Sigmoid colon (tissue), 4 donors: ENCODE results near the gene ADAMTSL2.

Source experiments
- EP300 ChIP-seq, 4 donors: sonication (generic); formaldehyde crosslinking; IDR thresholded peaks; one replicate each; pipeline ENCODE4 v1.6.1; 2017; ENCODE audit warnings: antibody characterized with exemption in 4 of 4
- TF ChIP-seq, protein P1 (sequence below), 4 experiments: fragments of 450-650 bp in 3 of 4; fragments of 200-600 bp in 1 of 4; IDR thresholded peaks; one replicate each; pipeline ENCODE4 v1.5.1; 2016 to 2019; ENCODE audit warnings: antibody characterized with exemption in 4 of 4, mild to moderate bottlenecking in 3 of 4, moderate library complexity in 2 of 4

DNA sequence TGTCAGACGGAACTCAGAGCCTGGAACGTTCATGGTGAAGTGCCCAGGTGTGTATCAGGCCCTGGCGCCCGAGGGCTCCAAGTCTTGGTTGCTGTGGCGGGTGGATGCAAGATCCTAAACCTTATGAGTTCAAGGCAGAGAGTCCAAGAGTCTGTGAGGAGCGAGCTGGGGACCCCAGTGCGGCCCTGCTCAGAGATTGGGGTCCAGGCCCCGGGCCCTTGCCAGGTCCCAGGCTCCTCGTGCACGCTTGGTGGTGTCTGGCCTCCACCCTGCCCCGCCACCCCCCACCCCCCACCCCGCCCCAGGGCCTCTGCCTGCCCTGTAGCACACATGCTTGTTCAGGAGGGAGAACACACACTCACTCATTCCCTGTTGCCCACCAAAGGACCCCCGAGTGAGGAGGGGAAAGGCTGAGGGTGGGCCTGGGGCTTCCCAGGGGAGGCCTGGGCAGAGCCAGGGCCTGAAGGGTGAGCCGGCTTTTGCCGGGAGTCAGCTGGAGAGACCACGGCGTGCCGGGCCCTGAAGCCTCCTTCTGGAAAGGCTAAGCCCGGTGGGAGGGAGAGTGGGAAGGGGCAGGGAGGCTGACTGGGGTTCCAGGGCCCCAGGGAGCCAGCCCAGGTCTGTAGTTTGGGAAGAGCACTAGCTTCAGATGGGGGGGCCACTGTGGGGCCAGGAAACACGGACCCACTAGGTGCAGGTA is 37.5 kb downstream of the ADAMTSL2 start:
- TF ChIP-seq, protein P1, sequence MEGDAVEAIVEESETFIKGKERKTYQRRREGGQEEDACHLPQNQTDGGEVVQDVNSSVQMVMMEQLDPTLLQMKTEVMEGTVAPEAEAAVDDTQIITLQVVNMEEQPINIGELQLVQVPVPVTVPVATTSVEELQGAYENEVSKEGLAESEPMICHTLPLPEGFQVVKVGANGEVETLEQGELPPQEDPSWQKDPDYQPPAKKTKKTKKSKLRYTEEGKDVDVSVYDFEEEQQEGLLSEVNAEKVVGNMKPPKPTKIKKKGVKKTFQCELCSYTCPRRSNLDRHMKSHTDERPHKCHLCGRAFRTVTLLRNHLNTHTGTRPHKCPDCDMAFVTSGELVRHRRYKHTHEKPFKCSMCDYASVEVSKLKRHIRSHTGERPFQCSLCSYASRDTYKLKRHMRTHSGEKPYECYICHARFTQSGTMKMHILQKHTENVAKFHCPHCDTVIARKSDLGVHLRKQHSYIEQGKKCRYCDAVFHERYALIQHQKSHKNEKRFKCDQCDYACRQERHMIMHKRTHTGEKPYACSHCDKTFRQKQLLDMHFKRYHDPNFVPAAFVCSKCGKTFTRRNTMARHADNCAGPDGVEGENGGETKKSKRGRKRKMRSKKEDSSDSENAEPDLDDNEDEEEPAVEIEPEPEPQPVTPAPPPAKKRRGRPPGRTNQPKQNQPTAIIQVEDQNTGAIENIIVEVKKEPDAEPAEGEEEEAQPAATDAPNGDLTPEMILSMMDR (IDR thresholded peaks at IDR 0.05), result no peak
- no peak for TF ChIP-seq EP300 (IDR thresholded peaks at IDR 0.05)
